ENCODE data around the gene STK10.

- TF ChIP-seq, protein P1, sequence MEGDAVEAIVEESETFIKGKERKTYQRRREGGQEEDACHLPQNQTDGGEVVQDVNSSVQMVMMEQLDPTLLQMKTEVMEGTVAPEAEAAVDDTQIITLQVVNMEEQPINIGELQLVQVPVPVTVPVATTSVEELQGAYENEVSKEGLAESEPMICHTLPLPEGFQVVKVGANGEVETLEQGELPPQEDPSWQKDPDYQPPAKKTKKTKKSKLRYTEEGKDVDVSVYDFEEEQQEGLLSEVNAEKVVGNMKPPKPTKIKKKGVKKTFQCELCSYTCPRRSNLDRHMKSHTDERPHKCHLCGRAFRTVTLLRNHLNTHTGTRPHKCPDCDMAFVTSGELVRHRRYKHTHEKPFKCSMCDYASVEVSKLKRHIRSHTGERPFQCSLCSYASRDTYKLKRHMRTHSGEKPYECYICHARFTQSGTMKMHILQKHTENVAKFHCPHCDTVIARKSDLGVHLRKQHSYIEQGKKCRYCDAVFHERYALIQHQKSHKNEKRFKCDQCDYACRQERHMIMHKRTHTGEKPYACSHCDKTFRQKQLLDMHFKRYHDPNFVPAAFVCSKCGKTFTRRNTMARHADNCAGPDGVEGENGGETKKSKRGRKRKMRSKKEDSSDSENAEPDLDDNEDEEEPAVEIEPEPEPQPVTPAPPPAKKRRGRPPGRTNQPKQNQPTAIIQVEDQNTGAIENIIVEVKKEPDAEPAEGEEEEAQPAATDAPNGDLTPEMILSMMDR (IDR thresholded peaks at IDR 0.05; ENCODE audit: insufficient read depth, low read depth, low read length) = no peak
- TF ChIP-seq EZH2 (IDR thresholded peaks at IDR 0.05; ENCODE audit: insufficient read depth, low read length) = no peak
Observed at GRCh38 chr5:172114875-172115422, 73.1 kb downstream of the STK10 start.
